NCI-H2107 (cell line): ENCODE data around the gene ANKRD18B.
"Not testable (repeated sequence)": the region's sequence is repeated elsewhere in the genome, so short reads cannot be mapped to it uniquely, and the experiment has no call there.

Experiments used
- DNase-seq: peaks from one replicate; lab custom pipeline; 2025; lab: John Stamatoyannopoulos, UW

ANKRD18B gene

DNA sequence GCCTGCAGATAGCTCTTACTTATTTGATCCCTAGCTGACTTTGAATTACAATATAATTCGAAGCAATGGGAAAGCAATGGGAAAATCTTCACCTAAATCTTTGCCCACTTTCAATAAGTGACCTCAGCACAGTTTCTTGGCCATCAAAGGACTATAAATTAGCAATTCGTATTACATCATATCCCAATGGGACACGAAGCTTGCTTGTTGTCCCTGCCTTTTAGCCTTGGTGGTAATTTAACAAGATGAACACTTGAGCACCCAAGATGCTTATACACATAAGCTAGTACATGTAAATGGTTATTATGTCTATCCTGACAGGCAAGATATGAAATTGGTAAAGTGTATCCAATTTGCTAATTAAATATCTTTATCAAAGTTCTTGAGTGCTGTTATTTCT, 9.9 kb downstream of the ANKRD18B start:
- not testable (repeated sequence) for DNase-seq

DNA sequence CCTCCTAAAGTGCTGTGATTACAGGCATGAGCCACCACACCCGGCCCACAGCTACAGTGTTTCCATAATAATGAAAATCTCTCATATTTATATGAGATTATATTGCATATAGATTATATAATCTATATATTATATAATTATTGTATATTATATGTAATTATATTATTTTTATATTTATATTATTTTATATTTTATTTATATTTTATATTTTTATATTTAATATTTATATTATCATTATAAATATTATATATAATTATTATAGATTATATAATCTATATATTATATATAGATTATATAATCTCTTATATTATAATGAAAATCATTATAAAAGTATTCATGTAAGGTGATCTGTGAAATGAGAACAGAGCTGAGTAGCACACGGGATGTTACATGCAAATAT, 11.5 kb downstream of the ANKRD18B start:
- no peak for DNase-seq

DNA sequence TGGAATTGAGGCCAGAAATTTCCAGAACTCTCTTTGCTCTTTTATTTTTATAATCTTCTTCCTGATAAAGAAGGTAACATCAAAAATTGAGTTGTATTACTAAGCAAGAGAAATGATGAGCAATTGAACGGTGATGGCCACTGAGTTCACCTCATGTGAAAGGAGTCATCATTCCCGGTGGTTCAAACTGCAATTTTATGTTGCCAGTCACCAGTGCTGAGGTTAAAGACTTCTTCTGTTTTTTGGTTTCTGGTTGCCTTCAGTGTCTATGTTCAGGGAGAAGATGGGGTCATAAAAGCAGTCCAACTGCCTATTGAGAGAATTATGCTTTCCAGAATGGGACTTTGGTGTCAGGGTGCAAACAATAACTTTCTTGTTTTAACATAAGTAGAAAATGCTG, 19.4 kb downstream of the ANKRD18B start:
- not testable (repeated sequence) for DNase-seq

DNA sequence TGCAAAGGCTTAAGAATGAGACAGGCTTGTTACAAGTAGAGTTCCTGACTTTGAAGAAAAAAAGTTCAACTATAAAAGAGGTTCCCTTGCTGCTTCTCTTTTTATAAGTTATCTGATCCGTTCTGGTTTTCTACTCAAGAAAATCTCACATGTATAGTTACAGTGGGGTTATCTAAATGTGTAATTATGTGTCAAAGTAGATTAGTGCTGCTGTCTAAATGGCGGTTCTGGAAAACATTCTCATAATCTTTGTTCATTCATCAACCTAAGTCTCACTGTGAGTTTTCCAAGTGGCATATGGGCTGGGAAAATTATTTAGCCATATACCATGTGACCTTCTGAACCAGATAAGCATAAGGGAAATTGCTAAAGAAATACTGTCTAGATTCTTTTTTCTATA, 21.7 kb downstream of the ANKRD18B start:
- not testable (repeated sequence) for DNase-seq

DNA sequence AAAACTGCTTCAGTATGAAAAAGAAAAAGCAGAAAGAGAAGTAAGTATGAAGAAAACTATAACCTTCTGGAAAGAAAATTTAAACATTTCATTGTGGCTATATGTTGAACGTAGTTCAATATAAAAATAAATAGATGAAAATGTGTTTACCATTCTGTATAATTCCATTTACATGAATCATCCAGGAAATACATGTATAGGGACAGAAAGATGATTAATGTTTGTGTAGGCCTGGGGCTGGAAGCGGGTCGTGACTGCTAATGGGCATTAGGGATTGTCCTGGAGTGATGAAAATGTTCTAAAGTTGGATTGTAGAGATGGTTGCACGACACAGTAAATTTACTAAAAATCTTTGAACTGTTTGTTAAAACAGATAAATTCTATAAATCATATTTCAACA, 24.8 kb downstream of the ANKRD18B start:
- DNase-seq, result not testable (repeated sequence)

DNA sequence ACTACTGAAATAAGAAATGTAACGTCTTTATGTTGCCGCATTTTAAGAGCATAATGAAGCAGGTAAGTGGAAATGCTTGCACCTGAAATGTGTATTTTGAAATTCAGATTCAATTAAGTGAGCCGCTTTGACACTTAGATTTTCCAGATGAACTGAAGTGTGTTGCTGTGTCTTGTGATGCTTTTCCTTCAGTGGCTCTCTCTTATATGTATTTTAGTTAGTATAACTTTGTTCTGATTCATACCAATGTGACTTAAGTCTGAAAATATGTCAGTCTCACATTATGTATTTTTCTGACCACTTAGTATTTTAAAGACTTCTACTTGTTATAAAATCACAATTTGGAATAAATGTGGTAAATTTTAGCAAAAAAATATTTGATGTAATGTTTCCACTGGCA, 25.4 kb downstream of the ANKRD18B start:
- not testable (repeated sequence) for DNase-seq

DNA sequence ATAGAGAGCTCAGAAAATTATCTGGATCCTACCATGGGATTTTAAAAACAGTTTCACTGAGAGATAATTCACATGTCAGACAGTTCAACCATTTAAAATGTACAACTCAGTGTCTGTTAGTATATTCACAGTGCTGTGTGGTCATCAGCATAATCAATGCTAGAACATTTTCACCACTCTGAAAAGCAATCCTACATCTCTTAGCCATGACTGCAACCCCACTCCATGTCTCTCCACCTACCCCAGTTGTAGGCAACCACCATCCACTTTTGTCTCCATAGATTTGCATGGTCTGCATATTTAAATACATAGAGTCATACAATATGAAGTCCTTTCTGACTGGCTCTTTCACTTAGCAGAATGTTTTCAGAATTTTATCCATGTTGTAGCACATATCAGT, 27.1 kb downstream of the ANKRD18B start:
- DNase-seq, result not testable (repeated sequence)

DNA sequence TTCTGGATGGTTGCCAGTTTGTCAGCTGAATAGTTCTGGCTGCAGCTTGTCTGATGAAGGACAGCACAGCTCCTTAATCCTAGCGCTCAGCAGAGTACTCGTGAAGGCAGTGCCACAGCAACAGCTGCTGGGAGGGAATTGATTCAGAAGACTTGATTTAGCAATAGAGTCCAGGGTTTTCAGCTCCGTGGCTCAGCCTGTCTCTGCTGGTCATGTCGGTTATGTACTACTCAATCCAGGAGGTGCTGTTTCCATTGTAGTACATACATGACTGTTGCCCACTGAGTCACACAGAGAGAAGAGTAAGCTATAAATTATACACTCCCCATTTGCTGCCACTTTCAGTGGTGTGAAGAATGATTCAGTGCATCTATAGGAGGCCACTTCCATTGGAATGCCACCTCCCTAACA, 28.3 kb downstream of the ANKRD18B start:
- DNase-seq, result not testable (repeated sequence)

DNA sequence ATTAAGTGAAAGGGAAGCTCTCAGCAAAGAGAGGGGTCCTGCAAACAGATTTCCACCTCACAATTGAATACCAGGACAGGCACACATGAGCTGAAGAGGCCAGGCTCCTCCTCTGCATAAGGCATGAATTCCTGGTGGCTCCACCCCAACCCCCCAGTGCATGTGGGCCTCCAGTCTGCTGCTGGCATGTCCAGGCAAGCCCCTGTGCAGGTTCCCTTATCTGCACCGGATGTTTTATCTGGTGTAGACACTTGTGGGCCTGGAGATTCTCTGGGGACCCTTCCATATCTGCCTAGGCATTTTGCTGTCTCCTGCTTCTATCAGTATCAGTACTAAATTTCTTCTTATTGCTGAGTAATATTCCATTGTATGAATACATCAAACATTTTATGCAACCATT, 36.2 kb downstream of the ANKRD18B start:
- not testable (repeated sequence) for DNase-seq

DNA sequence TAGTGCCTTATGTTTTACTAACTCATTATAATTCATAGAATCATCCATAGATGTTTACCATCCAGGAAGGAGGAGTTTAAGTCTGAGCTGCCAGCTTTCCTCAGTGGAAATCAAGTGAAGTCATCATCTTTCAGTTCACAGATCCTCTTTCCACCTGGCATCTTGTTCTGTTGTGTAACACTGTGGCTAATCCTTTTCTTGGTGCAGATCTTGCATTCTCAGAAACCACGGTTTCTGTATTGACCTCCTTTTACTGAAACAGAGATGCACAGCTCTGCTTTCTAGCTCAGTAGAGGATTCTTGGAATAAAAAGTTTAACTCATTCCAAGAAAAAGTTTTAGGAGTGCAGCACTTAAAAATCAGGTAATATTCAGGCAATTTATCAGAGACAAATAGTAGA, 38.1 kb downstream of the ANKRD18B start:
- not testable (repeated sequence) for DNase-seq

DNA sequence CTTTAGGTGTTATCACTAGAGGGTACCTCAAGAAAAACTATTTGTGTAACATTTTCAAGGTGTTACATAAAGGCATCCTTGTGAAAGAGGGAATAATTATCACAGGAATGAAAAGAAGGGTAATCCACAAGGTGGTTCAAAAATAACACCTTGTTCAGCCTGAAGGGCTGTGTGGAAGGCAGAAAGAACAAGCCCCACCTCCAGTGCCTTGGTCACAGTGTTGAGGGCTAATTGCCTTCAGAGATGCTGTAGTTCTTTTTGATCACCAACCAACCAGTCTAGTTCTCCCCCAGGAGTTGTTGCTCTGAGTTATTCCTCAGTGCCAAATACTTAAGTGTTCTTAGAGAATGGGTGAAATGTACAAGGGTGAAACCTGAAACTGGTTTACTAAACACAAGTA, 43.7 kb downstream of the ANKRD18B start:
- not testable (repeated sequence) for DNase-seq

DNA sequence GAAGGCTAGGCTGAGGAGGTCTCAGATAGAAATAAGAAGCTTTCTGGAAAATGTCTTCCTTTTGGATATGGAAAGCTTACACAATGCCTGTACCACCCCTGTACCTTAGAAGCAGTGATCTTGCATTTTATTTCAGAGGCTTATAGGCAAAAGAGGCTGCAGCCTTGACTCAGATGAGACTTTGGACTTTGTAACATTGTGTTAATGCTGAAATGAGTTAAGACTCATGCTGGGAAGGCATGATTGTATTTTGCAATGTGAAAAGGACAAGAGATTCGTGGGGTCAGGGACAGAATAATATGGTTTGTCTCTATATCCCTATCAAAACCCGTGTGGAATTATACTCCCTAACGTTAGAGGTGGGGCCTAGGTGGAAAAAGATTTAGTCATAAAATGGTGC, 53.7 kb downstream of the ANKRD18B start:
- not testable (repeated sequence) for DNase-seq

DNA sequence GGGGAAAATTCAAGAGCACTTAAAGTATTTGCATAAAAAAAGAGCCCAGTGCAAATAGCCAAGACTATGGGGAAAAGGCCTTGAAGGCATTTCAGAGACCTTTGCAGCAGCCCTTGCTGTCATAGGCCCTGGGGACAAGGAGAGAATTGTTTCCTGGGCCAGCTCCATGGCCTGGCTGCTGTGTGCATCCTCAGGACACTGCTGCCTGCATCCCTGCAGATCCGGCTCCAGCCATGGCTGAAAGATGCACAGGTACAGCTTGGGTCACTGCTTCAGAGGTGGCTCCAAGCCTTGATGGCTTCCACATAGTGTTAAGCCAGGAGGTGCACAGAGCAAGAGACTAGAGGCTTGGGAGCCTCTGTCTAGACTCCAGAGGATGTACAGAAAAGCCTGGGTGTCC, 55.9 kb downstream of the ANKRD18B start:
- not testable (repeated sequence) for DNase-seq

DNA sequence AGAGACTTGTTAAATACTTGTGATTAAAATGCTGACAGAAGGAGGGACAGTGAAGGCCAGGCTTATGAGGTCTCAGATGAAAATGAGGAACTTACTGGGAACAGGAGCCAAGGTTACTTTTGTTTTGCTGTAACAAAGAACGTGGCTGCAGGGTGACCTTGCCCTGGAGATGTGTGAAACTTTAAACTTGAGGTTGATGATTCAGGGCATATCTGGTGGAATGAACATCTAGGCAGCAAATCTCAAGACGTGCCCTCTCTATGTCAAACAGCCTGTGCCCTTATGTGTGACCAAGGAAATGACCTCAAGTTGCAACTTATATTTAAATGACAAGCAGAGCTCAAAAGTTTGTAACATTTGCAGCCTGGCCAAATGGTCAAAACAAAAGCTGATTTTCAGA, 58.6 kb downstream of the ANKRD18B start:
- DNase-seq, result not testable (repeated sequence)

DNA sequence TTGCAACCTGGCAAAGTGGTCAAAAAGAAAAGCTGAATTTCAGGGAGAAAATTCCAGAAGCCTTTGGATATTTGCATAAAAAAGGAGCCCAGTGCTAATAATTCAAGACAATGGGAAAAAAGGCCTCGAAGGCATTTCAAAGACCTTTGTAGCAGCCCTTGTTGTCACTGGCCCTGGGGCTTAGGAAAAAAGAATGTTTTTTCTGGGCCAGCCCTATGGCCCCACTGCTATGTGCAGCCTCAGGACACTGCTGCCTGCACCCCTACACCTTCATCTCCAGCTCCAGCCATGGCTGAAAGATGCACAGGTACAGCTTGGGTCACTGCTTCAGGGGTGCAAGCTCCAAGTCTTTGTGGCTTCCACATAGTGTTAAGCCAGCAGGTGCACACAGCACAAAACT, 62.1 kb downstream of the ANKRD18B start:
- DNase-seq, result not testable (repeated sequence)

DNA sequence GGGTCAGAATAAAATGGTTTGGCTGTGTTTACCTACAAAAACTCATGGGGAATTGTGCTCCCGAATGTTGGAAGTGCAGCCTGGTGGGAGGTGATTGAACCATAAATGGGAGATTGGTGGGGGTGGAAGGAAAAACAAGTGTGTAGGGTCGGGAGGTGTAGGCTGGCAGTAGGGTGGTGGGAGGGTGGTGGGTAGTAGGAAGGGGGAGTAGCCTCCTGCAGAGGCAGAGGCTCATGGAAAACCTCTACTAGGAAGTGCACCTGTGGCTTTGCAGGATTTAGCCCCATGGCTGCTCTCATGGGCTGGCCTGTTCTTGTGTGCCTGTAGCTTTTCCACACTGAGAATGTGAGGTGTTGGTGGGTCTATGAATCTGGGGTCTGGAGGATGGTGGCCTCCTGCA, 63.7 kb downstream of the ANKRD18B start:
- DNase-seq, result not testable (repeated sequence)

DNA sequence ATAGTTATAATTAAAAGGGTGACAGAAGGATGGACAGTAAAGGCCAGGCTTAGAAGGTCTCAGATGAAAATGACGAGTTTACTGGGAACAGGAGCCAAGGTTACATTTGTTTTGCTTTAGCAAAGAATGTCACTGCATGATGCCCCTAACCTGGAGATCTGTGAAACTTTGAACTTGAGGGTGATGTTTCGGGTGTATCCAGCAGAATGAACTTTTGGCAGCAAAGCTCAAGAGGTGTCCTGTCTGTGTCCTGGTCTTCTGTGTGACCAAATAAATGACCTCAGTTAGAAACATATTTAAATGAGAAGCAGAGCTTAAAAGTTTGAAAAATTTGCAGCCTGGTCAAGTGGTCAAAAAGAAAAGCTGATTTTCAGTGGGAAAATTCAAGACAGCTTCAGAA, 64.8 kb downstream of the ANKRD18B start:
- DNase-seq, result not testable (repeated sequence)

DNA sequence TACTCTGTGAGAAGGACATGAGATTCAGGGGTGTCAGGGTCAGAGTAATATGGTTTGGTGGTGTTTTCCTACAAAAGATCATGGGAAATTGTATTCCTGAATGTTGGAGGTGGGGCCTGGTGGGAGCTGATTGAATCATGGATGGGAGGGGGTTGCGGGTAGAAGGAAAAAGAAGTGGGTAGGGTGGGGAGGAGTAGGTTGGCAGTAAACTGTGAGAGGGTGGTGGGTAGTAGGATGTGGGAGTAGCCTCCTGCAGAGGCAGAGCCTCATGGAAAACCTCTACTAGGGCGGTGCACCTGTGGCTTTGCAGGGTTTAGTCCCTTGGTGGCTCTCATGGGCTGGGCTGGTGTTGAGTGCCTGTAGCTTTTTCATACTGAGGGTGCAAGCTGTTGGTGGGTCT, 66.8 kb downstream of the ANKRD18B start:
- not testable (repeated sequence) for DNase-seq

DNA sequence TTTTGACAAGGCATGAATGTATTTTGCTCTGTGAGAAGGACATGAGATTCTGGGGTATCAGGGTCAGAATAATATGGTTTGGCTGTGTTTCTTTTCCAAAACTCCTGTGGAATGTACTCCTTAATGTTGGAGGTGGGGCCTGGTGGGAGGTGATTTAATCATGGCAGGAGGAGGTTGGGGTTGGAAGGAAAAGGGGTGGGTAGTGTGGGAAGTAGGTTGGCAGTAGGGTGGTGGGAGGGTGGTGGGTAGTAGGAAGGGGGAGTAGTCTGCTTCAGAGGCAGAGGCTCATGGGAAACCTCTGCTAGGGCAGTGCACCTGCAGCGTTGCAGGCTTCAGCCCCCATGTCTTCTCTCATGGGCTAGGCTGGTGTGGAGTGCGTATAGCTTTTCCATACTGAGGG, 72.9 kb downstream of the ANKRD18B start:
- not testable (repeated sequence) for DNase-seq

DNA sequence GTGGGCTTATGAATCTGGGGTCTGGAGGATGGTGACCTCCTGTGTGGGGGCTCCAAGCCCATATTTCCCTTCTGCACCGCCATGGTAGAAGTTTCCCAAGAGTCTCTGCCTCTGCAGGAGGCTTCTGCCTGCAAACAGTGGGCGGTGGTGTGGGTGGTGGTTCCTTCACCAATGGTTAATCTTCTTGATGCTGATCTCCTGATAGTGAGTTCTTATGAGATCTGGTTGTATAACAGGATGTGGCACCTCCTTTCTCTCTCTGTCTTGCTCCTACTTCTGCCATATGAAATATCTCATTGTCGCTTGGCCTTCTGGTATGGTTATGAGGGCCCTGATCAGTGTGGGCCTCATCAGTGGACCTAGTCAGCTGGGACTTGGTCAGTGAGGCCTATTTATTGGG, 73.3 kb downstream of the ANKRD18B start:
- DNase-seq, result not testable (repeated sequence)

DNA sequence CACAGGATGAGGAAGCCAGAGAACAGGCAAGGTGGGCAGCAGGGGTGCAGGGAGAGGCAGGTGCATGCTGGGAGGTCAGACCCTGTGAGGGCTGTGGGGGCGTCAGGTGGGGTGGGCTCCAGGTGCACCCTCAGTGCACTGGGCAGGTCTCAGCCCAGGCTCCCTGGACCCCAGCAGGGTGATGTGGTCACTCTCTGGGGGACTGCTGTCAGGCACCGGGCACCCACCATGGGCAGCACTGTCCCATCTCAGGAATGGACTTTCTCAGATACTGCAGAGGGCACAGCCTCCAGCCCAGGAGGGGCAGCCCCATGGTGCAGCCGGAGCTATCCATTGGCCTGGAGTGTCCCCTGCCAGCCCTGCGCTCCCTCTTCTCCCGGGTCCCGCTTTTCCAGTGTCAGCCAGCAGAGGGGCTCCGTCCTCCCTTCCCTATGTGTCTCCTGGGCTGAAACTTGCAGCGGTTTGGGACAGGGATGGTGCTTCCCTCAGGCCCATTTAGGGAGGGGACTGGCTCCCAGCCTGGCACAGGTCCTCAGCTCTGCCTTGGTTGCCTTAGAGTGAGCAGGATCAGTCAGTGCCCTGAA, 74.8 kb downstream of the ANKRD18B start:
- DNase-seq, result not testable (repeated sequence)

DNA sequence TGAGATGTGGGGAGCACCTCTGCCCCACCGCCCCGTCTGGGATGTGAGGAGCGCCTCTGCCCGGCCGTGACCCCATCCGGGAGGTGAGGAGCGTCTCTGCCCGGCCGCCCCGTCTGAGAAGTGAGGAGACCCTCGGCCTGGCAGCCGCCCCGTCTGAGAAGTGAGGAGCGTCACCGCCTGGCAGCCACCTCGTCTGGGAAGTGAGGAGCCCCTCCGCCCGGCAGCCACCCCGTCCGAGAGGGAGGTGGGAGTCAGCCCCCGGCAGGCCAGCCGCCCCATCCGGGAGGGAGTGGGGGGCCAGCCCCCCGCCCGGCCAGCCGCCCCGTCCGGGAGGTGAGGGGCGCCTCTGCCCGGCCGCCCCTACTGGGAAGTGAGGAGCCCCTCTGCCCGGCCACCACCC, 76.9 kb downstream of the ANKRD18B start:
- not testable (repeated sequence) for DNase-seq

DNA sequence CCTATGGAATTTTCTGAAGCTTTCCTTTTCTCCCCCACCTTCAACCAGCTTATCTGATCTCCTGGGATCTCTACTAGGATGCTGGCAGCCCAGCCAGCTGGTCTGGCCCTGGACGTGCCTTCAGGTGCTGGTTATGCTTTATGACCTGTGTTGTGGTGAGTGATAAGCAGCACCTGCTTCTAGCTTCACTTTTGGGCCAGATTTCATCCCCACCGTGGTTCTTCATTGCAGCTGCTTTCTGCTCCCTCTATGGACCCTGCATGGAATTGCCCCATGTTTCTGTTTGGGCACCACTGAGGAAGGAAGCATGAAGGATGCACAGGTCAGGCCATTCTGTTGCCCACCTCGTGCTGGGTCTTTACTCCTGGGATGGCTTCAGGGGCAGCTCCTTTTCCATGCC, 80.2 kb downstream of the ANKRD18B start:
- DNase-seq, result not testable (repeated sequence)

DNA sequence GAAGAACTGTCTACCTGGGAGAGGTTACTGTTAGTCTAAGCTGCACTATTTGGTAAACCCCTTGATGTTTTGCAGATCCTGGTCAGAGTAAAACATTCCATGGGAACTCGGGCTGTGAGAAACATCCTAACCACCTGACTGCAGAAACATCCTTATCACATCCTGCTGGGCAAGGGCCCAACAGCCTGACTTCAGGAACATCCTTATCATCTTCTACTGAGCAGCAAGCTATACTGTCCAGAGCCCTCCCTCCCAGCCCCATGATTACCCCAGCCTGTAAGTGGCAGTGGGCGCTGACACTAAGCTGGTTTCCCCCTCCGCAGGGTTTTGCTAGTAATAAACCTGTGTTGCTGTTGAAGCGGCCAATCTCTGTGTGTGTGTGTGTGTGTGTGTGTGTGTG, 80.9 kb downstream of the ANKRD18B start:
- not testable (repeated sequence) for DNase-seq
